HuH-7.5 (cell line): Measurements from ENCODE around the gene MYL3.
"Not testable (repeated sequence)": the region's sequence is repeated elsewhere in the genome, so short reads cannot be mapped to it uniquely, and the experiment has no call there.

ENCODE experiments used
- DNase-seq: peaks from one replicate; pipeline ENCODE4 v3.0.0; 2011; ENCODE audit warnings: low spot score

MYL3 gene

GRCh38 chr3:46863261-46863782 is at the start of gene MYL3:
Gene MYL3 (minus strand): TSS chr3:46863444. CDS start chr3:46863390, 54 bp downstream.
- no peak for DNase-seq

DNA sequence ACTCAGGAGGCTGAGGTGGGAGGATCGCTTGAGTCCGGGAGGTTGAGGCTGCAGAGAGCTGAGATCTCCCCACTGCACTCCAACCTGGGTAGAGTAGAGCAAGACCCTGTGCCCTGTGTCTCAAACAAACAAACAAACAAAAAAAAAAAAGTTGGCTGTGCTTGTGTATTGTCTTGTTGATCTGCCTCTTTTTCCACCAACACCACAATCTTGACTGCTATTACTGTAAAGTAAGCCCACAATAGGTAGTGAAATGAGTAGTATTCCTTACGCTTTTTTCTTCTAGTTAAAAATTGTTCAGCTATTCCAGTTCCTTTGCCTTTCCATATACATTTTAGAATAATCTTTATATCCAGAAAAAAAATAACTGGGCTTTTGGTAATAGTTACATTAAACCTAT is 49.7 kb upstream of the MYL3 start:
- no peak for DNase-seq

GRCh38 chr3:46910914-46911313 is 47.7 kb upstream of the MYL3 start:
- not testable (repeated sequence) for DNase-seq

- DNase-seq, result no peak
Observed at GRCh38 chr3:46910166-46910760, 47.0 kb upstream of the MYL3 start.

- peak; percentile 95 for DNase-seq
Observed at GRCh38 chr3:46909535-46910161, 46.4 kb upstream of the MYL3 start.

- no peak for DNase-seq
Observed at GRCh38 chr3:46908986-46909534, 45.8 kb upstream of the MYL3 start.

DNA sequence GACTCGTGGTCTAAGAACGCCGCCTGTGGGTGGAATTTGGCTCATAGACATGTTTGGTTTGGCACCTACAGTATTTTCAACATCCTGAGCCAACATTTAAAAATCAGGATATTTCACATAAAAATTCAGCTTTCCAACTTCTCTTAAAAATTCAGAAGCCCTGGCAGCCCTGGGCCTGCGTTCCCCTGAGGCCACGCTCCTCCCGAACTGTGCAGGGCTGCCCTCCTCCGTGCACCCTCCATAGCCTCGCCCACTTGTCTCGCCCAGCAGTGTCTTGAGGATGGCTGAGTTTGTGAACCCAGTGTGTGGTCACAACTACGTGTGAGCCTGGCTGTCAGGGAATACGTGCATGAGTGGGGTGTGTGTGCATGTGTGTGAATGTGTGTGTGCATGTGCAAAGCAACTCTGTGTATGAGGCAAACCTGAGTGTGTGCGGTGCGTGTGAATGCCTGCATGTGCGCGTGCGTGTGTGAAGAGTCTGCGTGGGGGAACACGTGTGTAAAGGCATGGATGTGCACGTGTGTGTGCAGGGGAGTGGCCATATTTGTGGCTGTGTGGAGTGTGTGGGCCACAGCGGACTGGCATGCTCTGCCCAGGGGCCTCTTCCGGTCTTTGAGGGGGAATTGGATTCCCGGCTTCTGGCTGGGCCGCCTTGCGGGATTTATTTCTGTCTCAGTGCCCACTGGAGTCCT is 45.2 kb upstream of the MYL3 start:
- DNase-seq, result no peak

DNA sequence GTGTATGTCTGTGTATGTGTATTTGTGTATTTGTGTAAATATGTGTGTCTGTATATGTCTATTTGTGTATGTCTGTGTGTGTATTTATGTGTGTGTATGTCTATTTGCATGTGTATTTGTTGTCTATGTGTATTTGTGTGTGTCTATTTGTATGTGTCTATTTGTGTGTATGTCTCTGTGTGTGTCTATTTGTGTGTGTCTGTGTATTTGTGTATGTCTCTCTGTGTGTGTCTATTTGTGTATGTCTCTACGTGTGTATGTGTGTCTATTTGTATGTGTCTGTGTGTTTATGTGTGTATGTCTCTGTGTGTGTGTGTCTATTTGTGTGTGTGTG is 44.7 kb upstream of the MYL3 start:
- DNase-seq, result no peak

GRCh38 chr3:46907271-46907670 is 44.0 kb upstream of the MYL3 start:
- no peak for DNase-seq

DNA sequence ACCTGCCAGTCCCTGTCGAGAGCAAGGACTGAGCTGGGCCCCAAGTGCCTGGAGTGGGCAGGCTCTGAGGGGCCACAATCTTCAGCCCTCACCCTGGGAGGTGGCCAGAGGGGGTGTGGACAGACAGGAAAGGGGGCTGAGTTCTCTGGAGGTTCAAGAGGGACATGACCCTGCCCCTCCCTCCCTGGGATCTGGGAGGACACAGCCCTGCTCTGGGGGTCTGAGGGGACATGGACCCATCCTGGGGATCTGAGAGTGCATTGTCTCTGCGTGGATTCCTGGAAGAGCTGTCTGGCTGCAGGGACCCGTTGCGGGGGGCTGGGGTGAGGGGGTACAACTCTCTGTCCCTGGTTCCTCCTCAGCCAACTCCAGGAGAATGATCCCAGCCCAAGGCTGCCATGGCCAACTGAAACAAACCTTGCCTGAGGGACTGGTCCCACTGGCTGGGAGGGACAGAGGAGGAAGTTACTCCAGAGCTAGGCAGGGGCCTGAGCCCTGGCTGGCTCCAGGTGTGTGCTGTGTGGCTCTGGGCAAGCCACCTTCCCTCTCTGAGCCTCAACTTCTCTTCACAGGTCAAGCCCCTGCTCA is 43.3 kb upstream of the MYL3 start:
- no peak for DNase-seq

- no peak for DNase-seq
Observed at GRCh38 chr3:46905661-46906451, 42.6 kb upstream of the MYL3 start.

GRCh38 chr3:46905213-46905560 is 41.9 kb upstream of the MYL3 start:
- no peak for DNase-seq

DNA sequence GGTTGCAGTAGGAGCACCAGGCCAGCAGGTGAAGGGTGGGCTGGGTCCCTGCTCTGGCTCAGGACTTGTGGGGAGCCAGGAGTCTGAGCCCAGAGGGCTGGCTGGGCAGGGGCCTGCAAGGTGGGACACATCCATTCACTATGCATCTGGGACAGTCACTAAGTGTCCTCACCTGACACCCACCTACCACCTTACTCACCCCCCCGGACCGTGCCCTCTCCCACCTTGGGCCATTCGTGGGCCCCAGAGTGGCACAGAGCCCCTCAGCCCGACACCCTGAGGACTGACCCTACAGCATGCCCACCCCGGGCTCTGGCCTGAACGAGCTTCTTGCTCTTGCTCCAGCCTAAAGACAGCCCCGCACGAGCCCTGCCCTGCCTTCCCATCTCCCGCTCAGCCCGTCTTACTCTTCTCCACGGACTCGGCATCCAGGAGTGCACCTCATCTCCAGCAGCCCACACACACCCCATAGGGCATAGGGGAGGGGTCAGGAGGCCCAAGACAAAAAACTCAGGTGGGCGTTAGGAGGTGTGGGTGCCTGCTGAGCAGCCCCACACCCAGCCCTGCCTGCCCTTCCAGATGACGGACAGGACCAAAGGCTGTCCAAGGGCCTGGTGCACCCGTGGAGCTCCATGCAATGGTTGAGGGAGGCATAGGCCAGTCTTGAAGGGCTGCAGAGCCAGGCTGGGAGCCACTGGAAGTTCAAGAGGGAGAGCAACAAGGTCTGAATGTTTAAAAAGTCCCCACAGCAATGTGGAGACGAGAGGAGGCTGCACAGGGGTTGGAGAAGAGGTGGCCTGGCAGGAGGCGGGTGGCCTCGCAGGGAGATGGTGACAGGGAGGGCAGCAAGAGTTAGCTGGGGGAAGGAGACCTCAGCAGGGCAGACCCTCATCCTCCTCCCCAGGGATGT is 41.3 kb upstream of the MYL3 start:
- no peak for DNase-seq

DNA sequence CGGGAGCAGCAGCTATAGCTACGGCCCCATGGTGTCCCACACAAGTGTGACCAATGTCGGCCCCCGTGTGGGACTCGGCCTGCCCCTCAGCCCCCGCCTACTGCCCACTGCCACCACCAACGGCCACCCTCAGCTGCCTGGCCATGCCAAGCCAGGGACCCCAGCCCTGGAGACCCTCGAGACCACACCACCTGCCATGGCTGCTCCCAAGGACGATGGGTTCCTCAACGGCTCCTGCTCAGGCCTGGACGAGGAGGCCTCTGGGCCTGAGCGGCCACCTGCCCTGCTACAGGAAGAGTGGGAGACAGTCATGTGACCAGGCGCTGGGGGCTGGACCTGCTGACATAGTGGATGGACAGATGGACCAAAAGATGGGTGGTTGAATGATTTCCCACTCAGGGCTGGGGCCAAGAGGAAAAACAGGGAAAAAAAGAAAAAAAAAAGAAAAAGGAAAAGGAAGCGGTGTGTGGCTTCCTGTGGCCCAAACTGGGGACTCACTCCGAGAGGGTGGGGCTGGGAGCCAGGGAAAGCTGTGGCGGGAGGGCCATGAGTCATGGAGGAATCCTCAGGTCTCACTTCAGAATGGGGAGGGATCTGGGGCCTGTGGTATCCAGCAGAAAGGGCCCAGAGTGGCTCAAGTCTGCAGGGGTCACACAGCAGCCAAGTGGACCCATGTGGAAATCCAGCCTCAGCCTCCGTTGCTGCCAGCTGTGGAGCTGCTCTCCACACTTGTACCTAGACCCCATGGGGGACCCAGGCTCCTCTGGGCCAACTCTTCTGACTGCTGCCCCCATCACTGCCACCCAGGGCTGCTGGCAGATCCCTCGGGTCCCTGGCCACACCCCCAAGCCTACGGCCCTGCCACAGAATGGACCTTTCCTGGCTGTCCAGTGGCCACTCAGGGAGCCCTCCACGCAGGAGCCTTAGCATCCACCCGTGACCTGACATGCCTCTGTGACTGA is 40.4 kb upstream of the MYL3 start:
- no peak for DNase-seq

DNA sequence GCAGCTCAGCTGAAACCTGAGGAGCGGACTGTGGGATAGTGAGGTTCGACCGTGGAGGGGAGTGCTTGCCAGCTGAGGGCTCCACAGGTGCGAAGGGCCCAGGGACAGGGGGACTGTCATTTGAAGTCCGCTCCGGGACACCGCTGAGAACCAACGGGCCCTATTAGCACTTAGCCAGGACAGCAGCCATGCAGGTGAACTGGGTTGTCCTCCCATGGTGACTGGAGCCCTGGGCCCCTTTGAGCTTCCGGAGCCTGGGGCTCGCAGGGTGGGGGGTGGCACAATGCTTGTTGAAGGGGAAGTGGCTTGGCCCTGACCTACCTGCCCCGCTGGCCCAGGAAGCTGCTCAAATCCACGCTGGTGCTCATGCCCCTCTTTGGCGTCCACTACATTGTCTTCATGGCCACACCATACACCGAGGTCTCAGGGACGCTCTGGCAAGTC is 39.0 kb upstream of the MYL3 start:
- DNase-seq, result no peak

GRCh38 chr3:46901591-46902187 is 38.4 kb upstream of the MYL3 start:
- DNase-seq, result no peak

GRCh38 chr3:46901061-46901460 is 37.8 kb upstream of the MYL3 start:
- DNase-seq, result no peak

- DNase-seq, result no peak
Observed at GRCh38 chr3:46900356-46900755, 37.1 kb upstream of the MYL3 start.

DNA sequence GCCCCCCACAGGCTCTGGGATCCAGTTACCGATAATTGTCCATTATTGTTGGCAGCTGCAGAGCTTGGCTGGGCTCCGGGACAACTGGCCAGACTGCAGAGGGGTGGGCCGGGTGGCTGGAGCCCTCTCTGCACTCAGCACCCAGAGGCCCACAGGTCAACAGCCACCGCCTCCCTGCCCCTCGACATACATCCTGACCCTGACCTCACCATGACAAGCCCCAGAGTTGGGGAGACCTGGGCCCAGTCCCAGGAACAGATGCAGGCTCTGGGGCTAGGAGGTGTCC is 36.7 kb upstream of the MYL3 start:
- no peak for DNase-seq
